Tibial nerve (tissue), 4 donors: ENCODE results near the gene CAPN3.

Source experiments
- EP300 ChIP-seq, 2 donors: sonication (generic); formaldehyde crosslinking; IDR thresholded peaks; one replicate each; pipeline ENCODE4 v1.6.1; 2017; ENCODE audit warnings: antibody characterized with exemption in 2 of 2, mild to moderate bottlenecking in 1 of 2
- POLR2A ChIP-seq, 2 donors: fragments of 450-650 bp; IDR thresholded peaks; one replicate each; pipeline ENCODE4 v1.6.1; 2017; ENCODE audit warnings: antibody characterized with exemption in 2 of 2, mild to moderate bottlenecking in 2 of 2, moderate library complexity in 2 of 2
- TF ChIP-seq, protein P1 (sequence below), 5 experiments: fragments of 200-600 bp in 3 of 5; fragments of 450-650 bp in 2 of 5; sonication (generic) in 3 of 5; IDR thresholded peaks; one replicate each; pipeline ENCODE4 v1.5.1; 2016 to 2019; ENCODE audit warnings: antibody characterized with exemption in 5 of 5, mild to moderate bottlenecking in 3 of 5, moderate library complexity in 2 of 5

DNA sequence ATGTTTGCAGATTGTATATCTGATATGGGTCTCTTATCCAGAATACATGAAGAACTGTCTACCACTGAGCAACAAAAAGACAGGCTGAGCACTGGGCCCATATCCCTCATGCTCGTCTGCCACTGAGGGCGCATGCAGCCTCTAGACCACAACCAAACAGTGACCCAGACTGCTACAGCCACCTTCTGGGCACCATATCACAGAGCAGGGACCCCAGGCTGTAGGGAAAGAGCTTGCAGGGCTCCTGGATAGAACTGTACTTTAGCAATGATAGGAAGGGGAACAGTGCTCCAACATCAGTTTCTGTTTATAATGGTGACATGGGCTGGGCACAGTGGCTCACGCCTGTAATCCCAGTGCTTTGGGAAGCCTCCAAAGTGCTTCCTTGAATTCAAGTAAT is 45.8 kb upstream of the CAPN3 start:
- TF ChIP-seq, protein P1, sequence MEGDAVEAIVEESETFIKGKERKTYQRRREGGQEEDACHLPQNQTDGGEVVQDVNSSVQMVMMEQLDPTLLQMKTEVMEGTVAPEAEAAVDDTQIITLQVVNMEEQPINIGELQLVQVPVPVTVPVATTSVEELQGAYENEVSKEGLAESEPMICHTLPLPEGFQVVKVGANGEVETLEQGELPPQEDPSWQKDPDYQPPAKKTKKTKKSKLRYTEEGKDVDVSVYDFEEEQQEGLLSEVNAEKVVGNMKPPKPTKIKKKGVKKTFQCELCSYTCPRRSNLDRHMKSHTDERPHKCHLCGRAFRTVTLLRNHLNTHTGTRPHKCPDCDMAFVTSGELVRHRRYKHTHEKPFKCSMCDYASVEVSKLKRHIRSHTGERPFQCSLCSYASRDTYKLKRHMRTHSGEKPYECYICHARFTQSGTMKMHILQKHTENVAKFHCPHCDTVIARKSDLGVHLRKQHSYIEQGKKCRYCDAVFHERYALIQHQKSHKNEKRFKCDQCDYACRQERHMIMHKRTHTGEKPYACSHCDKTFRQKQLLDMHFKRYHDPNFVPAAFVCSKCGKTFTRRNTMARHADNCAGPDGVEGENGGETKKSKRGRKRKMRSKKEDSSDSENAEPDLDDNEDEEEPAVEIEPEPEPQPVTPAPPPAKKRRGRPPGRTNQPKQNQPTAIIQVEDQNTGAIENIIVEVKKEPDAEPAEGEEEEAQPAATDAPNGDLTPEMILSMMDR (IDR thresholded peaks at IDR 0.05), result no peak
- TF ChIP-seq POLR2A (IDR thresholded peaks at IDR 0.05), result no peak
- TF ChIP-seq EP300 (IDR thresholded peaks at IDR 0.05), result no peak
